Heart left ventricle (tissue), 13 donors: ENCODE measurements around the gene NDUFAF2.

ENCODE experiments used
- CTCF ChIP-seq, 12 donors: fragments of 200-600 bp; sonication (generic) in 4 of 12; IDR thresholded peaks; one replicate each; pipeline versions ENCODE4 v1.5.0 to v1.8.0; 2018 to 2022; ENCODE audit warnings: antibody characterized with exemption in 12 of 12, mild to moderate bottlenecking in 5 of 12
- POLR2A ChIP-seq, 2 donors: fragments of 450-650 bp; IDR thresholded peaks; one replicate each; pipeline ENCODE4 v1.6.1; 2017; ENCODE audit warnings: antibody characterized with exemption in 2 of 2, mild to moderate bottlenecking in 2 of 2, moderate library complexity in 2 of 2
- donor health status: ischemic (EF 13 %, LVEDD 7.1; RV severe dilation, severe dysfunction).
- donor health status: DM: no; HTN: yes; CAD: no.
- donor health status: DM: no; HTN: no; CAD: no.
- donor health status: ischemic (EF 25% LVEDD 6.9; RV normal size, moderate dysfunction).
- donor health status: ischemic (EF 25% LVEDD 5.7; RV mildly dilated, moderate dysfunction).
- donor health status: ischemic (EF 35%, LVEDD 5.7; RV mildly dilated, moderate dysfunction).
- donor health status: nonischemic (EF 11% LVEDD 7.7; RV severe dilation, severe dysfunction).
- donor health status: DM: yes; HTN: yes; CAD: no.
- donor health status: PGD.
- donor health status: ischemic (EF 29% LVEDD 5.4; RV normal size, mild dysfunction).
- donor health status: nonischemic (EF 23%, LVEDD 6.1; RV moderate dilation, normal function).

- TF ChIP-seq CTCF (IDR thresholded peaks at IDR 0.05) (no peak), POLR2A (IDR thresholded peaks at IDR 0.05) (no peak)
Measured at GRCh38 chr5:61010467-61011454, 65.8 kb downstream of the NDUFAF2 start.
